HuH-7.5 (cell line): Measurements from ENCODE around the gene FAM3A.

Experiments used
- DNase-seq: peaks from one replicate; pipeline ENCODE4 v3.0.0; 2011; ENCODE audit warnings: low spot score

Gene FAM3A

GRCh38 chrX:154458954-154459778 is 56.9 kb downstream of the FAM3A start:
- no peak for DNase-seq

GRCh38 chrX:154458116-154458953 is 57.7 kb downstream of the FAM3A start, which contains the start of gene PLXNA3:
Gene PLXNA3 (plus strand): TSS chrX:154458281. CDS start chrX:154460184, 1,903 bp downstream.
- no peak for DNase-seq

GRCh38 chrX:154457491-154458115 is 58.4 kb downstream of the FAM3A start:
- peak; percentile 64 for DNase-seq
